Measurements from ENCODE around the gene RAB1B.

The RAB1B gene

DNA sequence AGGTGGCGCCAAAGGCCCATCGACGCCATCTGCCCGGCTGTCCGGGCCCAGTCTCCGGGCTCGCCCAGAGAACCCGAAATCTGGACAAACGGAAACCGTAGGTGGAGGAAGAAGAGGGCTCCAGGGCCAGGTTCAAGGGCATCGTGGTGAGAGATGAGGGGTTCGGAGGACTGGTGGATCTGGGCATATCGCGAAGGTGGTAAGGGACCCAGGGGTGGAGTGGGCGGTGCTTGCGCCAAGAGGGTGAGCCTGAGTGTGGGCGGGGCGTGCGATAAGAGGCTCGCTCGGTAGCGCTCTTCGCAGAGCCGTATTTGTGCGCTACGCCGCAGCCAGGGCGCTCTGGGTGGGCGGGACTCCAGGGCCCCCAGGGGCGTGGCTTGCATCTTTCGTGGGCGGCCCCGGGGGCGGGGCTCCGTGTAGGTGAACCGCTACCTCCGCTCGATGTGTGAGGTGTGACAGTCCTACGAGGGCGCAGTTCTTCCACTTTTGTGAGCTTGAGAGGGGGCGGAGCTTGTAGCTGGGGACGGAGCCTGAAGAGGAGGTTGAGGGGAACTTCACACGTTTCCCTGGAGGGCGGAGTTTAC, 43.6 kb downstream of the RAB1B start:
- ATAC-seq = peak; percentile 78
- TF ChIP-seq TCF4 (CRISPR knock-in tag; IDR thresholded peaks at IDR 0.05; ENCODE audit: borderline replicate concordance) = 0 out of 2 replicates have a peak, but pooled peaks have one; percentile 17
- TF ChIP-seq ARNTL (CRISPR knock-in tag; IDR thresholded peaks at IDR 0.05; ENCODE audit: borderline replicate concordance, low read depth) = no peak
- TF ChIP-seq, protein P1, sequence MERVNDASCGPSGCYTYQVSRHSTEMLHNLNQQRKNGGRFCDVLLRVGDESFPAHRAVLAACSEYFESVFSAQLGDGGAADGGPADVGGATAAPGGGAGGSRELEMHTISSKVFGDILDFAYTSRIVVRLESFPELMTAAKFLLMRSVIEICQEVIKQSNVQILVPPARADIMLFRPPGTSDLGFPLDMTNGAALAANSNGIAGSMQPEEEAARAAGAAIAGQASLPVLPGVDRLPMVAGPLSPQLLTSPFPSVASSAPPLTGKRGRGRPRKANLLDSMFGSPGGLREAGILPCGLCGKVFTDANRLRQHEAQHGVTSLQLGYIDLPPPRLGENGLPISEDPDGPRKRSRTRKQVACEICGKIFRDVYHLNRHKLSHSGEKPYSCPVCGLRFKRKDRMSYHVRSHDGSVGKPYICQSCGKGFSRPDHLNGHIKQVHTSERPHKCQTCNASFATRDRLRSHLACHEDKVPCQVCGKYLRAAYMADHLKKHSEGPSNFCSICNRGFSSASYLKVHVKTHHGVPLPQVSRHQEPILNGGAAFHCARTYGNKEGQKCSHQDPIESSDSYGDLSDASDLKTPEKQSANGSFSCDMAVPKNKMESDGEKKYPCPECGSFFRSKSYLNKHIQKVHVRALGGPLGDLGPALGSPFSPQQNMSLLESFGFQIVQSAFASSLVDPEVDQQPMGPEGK (CRISPR knock-in tag; IDR thresholded peaks at IDR 0.05; ENCODE audit: borderline replicate concordance) = peak; percentile 46; the same call in 1 of the 2 replicates

DNA sequence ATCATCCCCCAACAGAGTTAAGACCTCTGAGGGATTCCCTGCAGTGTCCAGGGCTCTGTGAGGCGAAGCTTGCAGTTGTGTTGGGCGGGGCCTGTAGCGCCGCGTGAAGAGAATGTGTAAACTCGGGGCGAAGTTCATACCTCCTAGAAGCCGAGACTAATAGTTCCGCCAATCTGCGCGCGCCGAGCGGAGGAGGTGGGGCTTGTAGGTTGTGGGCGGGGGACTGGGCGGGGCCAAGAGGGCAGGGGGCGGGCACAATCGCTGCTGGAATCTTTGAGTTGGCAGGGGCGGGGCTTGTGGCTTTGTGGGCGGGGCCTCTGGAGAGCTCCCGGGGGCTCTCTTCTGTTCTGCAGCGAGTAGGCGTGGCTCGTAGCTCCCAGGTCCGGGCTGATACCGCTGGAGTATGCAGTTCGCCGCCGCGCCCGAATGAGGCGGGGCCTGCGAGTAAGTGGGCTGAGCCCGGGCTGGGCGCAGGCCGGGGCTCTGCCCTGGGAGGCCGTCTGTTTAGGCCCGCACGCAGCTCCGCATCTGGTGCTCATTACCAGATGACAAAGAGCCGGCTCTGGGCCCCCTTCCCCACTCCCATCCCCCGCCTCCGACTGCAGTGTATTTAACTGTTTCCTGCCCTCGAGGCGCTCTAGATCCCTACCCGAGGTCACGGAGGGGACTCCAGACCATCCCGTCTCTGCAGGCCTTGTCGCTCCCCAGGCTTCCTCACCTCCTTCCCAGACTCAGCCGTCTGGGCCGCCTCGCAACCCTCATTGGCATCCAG, 44.3 kb downstream of the RAB1B start:
- peak; percentile 92 for ATAC-seq
- peak; percentile 77; the same call in 1 of the 2 replicates for TF ChIP-seq TSHZ2 (CRISPR knock-in tag; IDR thresholded peaks at IDR 0.05)
- no peak for TF ChIP-seq ZFP3 (CRISPR knock-in tag; IDR thresholded peaks at IDR 0.05)
- no peak for TF ChIP-seq BACH2 (CRISPR knock-in tag; IDR thresholded peaks at IDR 0.05; ENCODE audit: borderline replicate concordance)
- TF ChIP-seq CSDC2 (CRISPR knock-in tag; IDR thresholded peaks at IDR 0.05) = peak; percentile 47; the same call in 1 of the 2 replicates
- TF ChIP-seq TCF4 (CRISPR knock-in tag; IDR thresholded peaks at IDR 0.05; ENCODE audit: borderline replicate concordance) = peak; percentile 96
- no peak for TF ChIP-seq CSRNP3 (CRISPR knock-in tag; IDR thresholded peaks at IDR 0.05)
- no peak for TF ChIP-seq ZNF8 (CRISPR knock-in tag; IDR thresholded peaks at IDR 0.05)

- TF ChIP-seq ESRRG (CRISPR knock-in tag; IDR thresholded peaks at IDR 0.05) = no peak
- TF ChIP-seq TCF4 (CRISPR knock-in tag; IDR thresholded peaks at IDR 0.05; ENCODE audit: borderline replicate concordance) = peak; percentile 76; the same call in 1 of the 2 replicates
- peak; percentile 26; the same call in 2 of the 3 replicates for ATAC-seq
These were observed 45.1 kb downstream of the RAB1B start for GRCh38 chr11:66313321-66314185.

- ATAC-seq = no peak
- TF ChIP-seq PPARA (CRISPR knock-in tag; IDR thresholded peaks at IDR 0.05; ENCODE audit: borderline replicate concordance) = no peak
- no peak for TF ChIP-seq CSRNP3 (CRISPR knock-in tag; IDR thresholded peaks at IDR 0.05)
- TF ChIP-seq ZC3H10 (CRISPR knock-in tag; IDR thresholded peaks at IDR 0.05) = no peak
- TF ChIP-seq ZFP30 (CRISPR knock-in tag; IDR thresholded peaks at IDR 0.05) = no peak
- TF ChIP-seq OSR1 (CRISPR knock-in tag; IDR thresholded peaks at IDR 0.05) = no peak
- TF ChIP-seq ZNF8 (CRISPR knock-in tag; IDR thresholded peaks at IDR 0.05) = no peak
- no peak for TF ChIP-seq ZFP3 (CRISPR knock-in tag; IDR thresholded peaks at IDR 0.05)
- TF ChIP-seq RARB (CRISPR knock-in tag; IDR thresholded peaks at IDR 0.05) = no peak
- no peak for TF ChIP-seq TOX (CRISPR knock-in tag; IDR thresholded peaks at IDR 0.05; ENCODE audit: borderline replicate concordance)
- no peak for TF ChIP-seq CSDC2 (CRISPR knock-in tag; IDR thresholded peaks at IDR 0.05)
- TF ChIP-seq, protein P2, sequence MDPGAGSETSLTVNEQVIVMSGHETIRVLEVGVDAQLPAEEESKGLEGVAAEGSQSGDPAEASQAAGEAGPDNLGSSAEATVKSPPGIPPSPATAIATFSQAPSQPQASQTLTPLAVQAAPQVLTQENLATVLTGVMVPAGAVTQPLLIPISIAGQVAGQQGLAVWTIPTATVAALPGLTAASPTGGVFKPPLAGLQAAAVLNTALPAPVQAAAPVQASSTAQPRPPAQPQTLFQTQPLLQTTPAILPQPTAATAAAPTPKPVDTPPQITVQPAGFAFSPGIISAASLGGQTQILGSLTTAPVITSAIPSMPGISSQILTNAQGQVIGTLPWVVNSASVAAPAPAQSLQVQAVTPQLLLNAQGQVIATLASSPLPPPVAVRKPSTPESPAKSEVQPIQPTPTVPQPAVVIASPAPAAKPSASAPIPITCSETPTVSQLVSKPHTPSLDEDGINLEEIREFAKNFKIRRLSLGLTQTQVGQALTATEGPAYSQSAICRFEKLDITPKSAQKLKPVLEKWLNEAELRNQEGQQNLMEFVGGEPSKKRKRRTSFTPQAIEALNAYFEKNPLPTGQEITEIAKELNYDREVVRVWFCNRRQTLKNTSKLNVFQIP (CRISPR knock-in tag; IDR thresholded peaks at IDR 0.05; ENCODE audit: borderline replicate concordance, low read depth) = no peak
- no peak for TF ChIP-seq GLIS3 (CRISPR knock-in tag; IDR thresholded peaks at IDR 0.05)
- no peak for TF ChIP-seq ESRRG (CRISPR knock-in tag; IDR thresholded peaks at IDR 0.05)
- no peak for TF ChIP-seq TSHZ2 (CRISPR knock-in tag; IDR thresholded peaks at IDR 0.05)
- TF ChIP-seq SNAI2 (CRISPR knock-in tag; IDR thresholded peaks at IDR 0.05) = no peak
- TF ChIP-seq ARNTL (CRISPR knock-in tag; IDR thresholded peaks at IDR 0.05; ENCODE audit: borderline replicate concordance, low read depth) = no peak
- no peak for TF ChIP-seq ZNF70 (CRISPR knock-in tag; IDR thresholded peaks at IDR 0.05)
These were observed 45.7 kb downstream of the RAB1B start for GRCh38 chr11:66314186-66314501.

Measured in SK-N-SH treated with all-trans-retinoic acid at 6 μM for 48 hours (cell line).